K562 (cell line): Measurements from ENCODE around the gene ARL5C. TPM values are rescaled to one million over a fixed set of nuclear protein-coding genes. Genes with fewer than 3 reads are reported as not detected.

Experiments used
- ATAC-seq: fragments of 200-7000 bp; cut with Tn5 transposase; 3 replicates; pipeline ENCODE4 v1.9.1; 2020; ENCODE audit warnings: moderate library complexity
- BruUV-seq: library from RNA; stranded (reverse); fragments of 400-500 nt; replicated peaks from 2 replicates; lab custom pipeline; 2021; lab: Mats Ljungman, UMichigan
- CTCF ChIA-PET: fragments of 300-600 bp; formaldehyde crosslinking; extraction: SDS; loops from one replicate; lab custom pipeline; 2021; ENCODE audit warnings: low intra/inter-chr PET ratio; lab: Yijun Ruan, JAX
- POLR2A ChIA-PET: fragments of 300-600, 350-650 bp; sonication (Branson Sonifier 250); formaldehyde crosslinking; extraction: SDS; loops from one replicate; lab custom pipeline; 2021; ENCODE audit warnings: antibody characterized with exemption, inconsistent platforms; lab: Yijun Ruan, JAX
- DNase-seq, 4 experiments: peaks; one replicate each; pipeline versions ENCODE4 v3.0.0 to v3.0.0-alpha.2; 2011 to 2018; ENCODE audit warnings: low spot score in 3 of 4, mixed read lengths in 3 of 4; ENCODE audit errors: extremely low read depth in 1 of 4
- FAIRE-seq: peaks from 2 replicates; lab custom pipeline; 2011; peaks lifted over from hg19 to GRCh38; lab: Jason Lieb, UNC
- H2AFZ ChIP-seq: 2 replicates; pipeline ENCODE4 v1.6.0; 2011; ENCODE audit warnings: low read depth, low read length, control low read depth, inconsistent platforms
- H3K27ac ChIP-seq: fragments of 200-600 bp; 3 replicates; pipeline ENCODE4 v1.8.0; 2011; ENCODE audit warnings: low read depth, mild to moderate bottlenecking, control low read depth, inconsistent platforms, low read length, moderate library complexity, mixed read lengths; ENCODE audit errors: extremely low read depth
- H3K27me3 ChIP-seq, 2 experiments: fragments of 300-600 bp in 1 of 2; 2 replicates in 1 of 2; 3 replicates in 1 of 2; pipeline versions ENCODE4 v1.6.0 to v1.8.0; 2011; ENCODE audit warnings: inconsistent platforms in 2 of 2, low read length in 2 of 2, mild to moderate bottlenecking in 1 of 2, mixed read lengths in 1 of 2, moderate library complexity in 1 of 2; ENCODE audit not compliant: control insufficient read depth in 2 of 2, insufficient read depth in 2 of 2
- H3K36me3 ChIP-seq: fragments of 300-600 bp; 3 replicates; pipeline ENCODE4 v1.8.0; 2011; ENCODE audit warnings: mild to moderate bottlenecking, low read length, inconsistent platforms; ENCODE audit not compliant: control insufficient read depth, insufficient read depth
- H3K4me1 ChIP-seq, 2 experiments: fragments of 200-600 bp in 1 of 2; replicated peaks in 1 of 2; 2 replicates in 1 of 2; 3 replicates in 1 of 2; pipeline versions ENCODE4 v1.5.1 to v1.8.0; 2011; ENCODE audit warnings: inconsistent platforms in 2 of 2, low read length in 2 of 2, mild to moderate bottlenecking in 1 of 2, mixed read lengths in 1 of 2, moderate library complexity in 1 of 2; ENCODE audit not compliant: control insufficient read depth in 2 of 2, insufficient read depth in 2 of 2
- H3K4me2 ChIP-seq: 2 replicates; pipeline ENCODE4 v1.6.1; 2011; ENCODE audit warnings: low read length, control low read depth, inconsistent platforms, mixed read lengths; ENCODE audit not compliant: insufficient read depth
- H3K4me3 ChIP-seq: fragments of 200-600 bp; sonication (generic), shearing (Covaris generic); 2 replicates; pipeline ENCODE4 v1.5.1; 2016; ENCODE audit warnings: control low read depth, inconsistent platforms
- H3K79me2 ChIP-seq: fragments of 200-600 bp; 3 replicates; pipeline ENCODE4 v1.8.0; 2011; ENCODE audit warnings: low read length, inconsistent platforms; ENCODE audit not compliant: control insufficient read depth, insufficient read depth
- H3K9ac ChIP-seq, 2 experiments: 2 replicates each; pipeline versions ENCODE4 v1.6.0 to v1.6.1; 2011; ENCODE audit warnings: low read depth in 2 of 2, low read length in 2 of 2, control low read depth in 1 of 2, inconsistent platforms in 1 of 2, mild to moderate bottlenecking in 1 of 2, mixed read lengths in 1 of 2; ENCODE audit not compliant: insufficient read depth in 1 of 2
- H3K9me1 ChIP-seq: one replicate; pipeline ENCODE4 v1.6.0; 2011; ENCODE audit warnings: inconsistent platforms, mild to moderate bottlenecking, low read length, moderate library complexity; ENCODE audit not compliant: control insufficient read depth, insufficient read depth
- H3K9me3 ChIP-seq: replicated peaks from 2 replicates; pipeline ENCODE4 v1.5.1; 2011; ENCODE audit warnings: low read depth, low read length, inconsistent platforms; ENCODE audit not compliant: control insufficient read depth, insufficient read depth
- H4K20me1 ChIP-seq: replicated peaks from 2 replicates; pipeline ENCODE4 v1.6.1; 2011; ENCODE audit warnings: low read length, inconsistent platforms, mixed read lengths; ENCODE audit not compliant: control insufficient read depth, insufficient read depth
- ARID3A ChIP-seq: IDR thresholded peaks from 2 replicates; pipeline ENCODE4 v1.6.1; 2012; ENCODE audit warnings: low read depth, low read length, improper control_type of control experiment, borderline replicate concordance
- ASH1L ChIP-seq: fragments of 450-650 bp; IDR thresholded peaks from 2 replicates; pipeline ENCODE4 v1.6.1; 2018; ENCODE audit warnings: borderline replicate concordance, mild to moderate bottlenecking, low read depth; ENCODE audit not compliant: partially characterized antibody
- CHD4 ChIP-seq: fragments of 200-600 bp; sonication (generic); IDR thresholded peaks from 3 replicates; pipeline ENCODE4 v1.6.1; 2012; ENCODE audit warnings: low read depth, mild to moderate bottlenecking, mixed read lengths, low read length, inconsistent platforms; ENCODE audit not compliant: insufficient read depth, insufficient replicate concordance, poor library complexity, severe bottlenecking
- KAT7 ChIP-seq: sonication (generic); formaldehyde crosslinking; IDR thresholded peaks from 2 replicates; pipeline ENCODE4 v1.8.0; 2022; ENCODE audit warnings: missing genetic modification reagents, mild to moderate bottlenecking, borderline replicate concordance
- MAFF ChIP-seq: IDR thresholded peaks from 2 replicates; pipeline ENCODE4 v1.6.1; 2012; ENCODE audit warnings: low read length, improper control_type of control experiment
- MTA1 ChIP-seq: fragments of 450-650 bp; IDR thresholded peaks from 2 replicates; pipeline ENCODE4 v1.6.1; 2017; ENCODE audit warnings: borderline replicate concordance
- NR2C1 ChIP-seq, 2 experiments: fragments of 450-650 bp; IDR thresholded peaks; 2 replicates each; pipeline ENCODE4 v1.6.1; 2017; ENCODE audit warnings: mild to moderate bottlenecking in 2 of 2, antibody characterized with exemption in 1 of 2, inconsistent platforms in 1 of 2, missing compliant biosample characterization in 1 of 2, missing genetic modification characterization in 1 of 2
- NUFIP1 ChIP-seq: fragments of 450-650 bp; IDR thresholded peaks from 2 replicates; pipeline ENCODE4 v1.6.1; 2018; ENCODE audit not compliant: partially characterized antibody
- RAD51 ChIP-seq: fragments of 450-650 bp; IDR thresholded peaks from 2 replicates; pipeline ENCODE4 v1.7.1; 2016; ENCODE audit warnings: low read depth, mild to moderate bottlenecking, borderline replicate concordance
- RBM14 ChIP-seq: fragments of 200-400 bp; formaldehyde crosslinking; IDR thresholded peaks from 2 replicates; pipeline ENCODE4 v1.6.1; 2018; ENCODE audit warnings: low read depth, mild to moderate bottlenecking, low read length, moderate library complexity, borderline replicate concordance; ENCODE audit not compliant: insufficient read depth
- TOE1 ChIP-seq, 2 experiments: fragments of 450-650 bp in 1 of 2; sonication (generic) in 1 of 2; formaldehyde crosslinking in 1 of 2; IDR thresholded peaks; 2 replicates each; pipeline versions ENCODE4 v1.7.1 to v1.8.0; 2016 to 2022; ENCODE audit warnings: borderline replicate concordance in 2 of 2, mild to moderate bottlenecking in 2 of 2, antibody characterized with exemption in 1 of 2, inconsistent platforms in 1 of 2, low read depth in 1 of 2, missing genetic modification reagents in 1 of 2, moderate library complexity in 1 of 2
- ZBTB2 ChIP-seq: fragments of 450-650 bp; IDR thresholded peaks from 2 replicates; pipeline ENCODE4 v1.6.1; 2016; ENCODE audit warnings: antibody characterized with exemption
- WGBS: fragments of 100-300 bp; shearing (Covaris generic); methylation state at CpG from one replicate; pipeline ENCODE4 v1.1.6; 2016; ENCODE audit warnings: low coverage, mixed read lengths; ENCODE audit not compliant: insufficient coverage; ENCODE audit errors: missing lambda C conversion rate; 5-methylcytosine and 5-hydroxymethylcytosine counted together
- in situ Hi-C: fragments of 300-500 bp; cut with MboI; formaldehyde crosslinking; loops from 4 replicates; pipeline ENCODE4 v1.15.0; 2018; ENCODE audit warnings: inconsistent platforms, mixed read lengths
- intact Hi-C: fragments of 100-400 bp; cut with micrococcal nuclease; formaldehyde crosslinking; loops from 2 replicates; pipeline ENCODE4 v1.14.2; 2022
- polyA plus RNA-seq, 8 experiments: library from polyadenylated mRNA; depleted of rRNA in 4 of 8; stranded (reverse) in 5 of 8; unstranded in 3 of 8; fragments of >200 nt; fragmentation: Nextera tagmentation in 2 of 8; fragmentation: Illumina TruSeq in 1 of 8; extraction: Ambion mirVana in 2 of 8; extraction: Trizol in 1 of 8; gene quantifications; 2 replicates each; pipeline versions ENCODE4 v1.2.1 to v1.2.3, GENCODE V29; 2011 to 2014; ENCODE audit warnings: inconsistent platforms in 1 of 8, missing spikeins in 1 of 8
- total RNA-seq, 7 experiments: library from RNA; depleted of rRNA in 6 of 7; stranded (reverse); fragments of >200 nt in 6 of 7; fragmentation: Illumina TruSeq in 2 of 7; extraction: Trizol in 2 of 7; gene quantifications; 2 replicates each; pipeline versions ENCODE4 v1.2.1 to v1.2.3, GENCODE V29; 2011 to 2021; ENCODE audit warnings: low replicate concordance in 1 of 7
- TF ChIP-seq, protein P1 (sequence below): fragments of 250-450 bp; sonication (Bioruptor Pico); IDR thresholded peaks from 2 replicates; pipeline ENCODE4 v1.4.0; 2020; ENCODE audit warnings: mild to moderate bottlenecking, moderate library complexity, borderline replicate concordance

The ARL5C gene
- total and polyA plus RNA-seq, 9 of the 15 experiments (the other 6 are each of a cell fraction or from before 2014, with no cell fraction given) = not detected

DNA sequence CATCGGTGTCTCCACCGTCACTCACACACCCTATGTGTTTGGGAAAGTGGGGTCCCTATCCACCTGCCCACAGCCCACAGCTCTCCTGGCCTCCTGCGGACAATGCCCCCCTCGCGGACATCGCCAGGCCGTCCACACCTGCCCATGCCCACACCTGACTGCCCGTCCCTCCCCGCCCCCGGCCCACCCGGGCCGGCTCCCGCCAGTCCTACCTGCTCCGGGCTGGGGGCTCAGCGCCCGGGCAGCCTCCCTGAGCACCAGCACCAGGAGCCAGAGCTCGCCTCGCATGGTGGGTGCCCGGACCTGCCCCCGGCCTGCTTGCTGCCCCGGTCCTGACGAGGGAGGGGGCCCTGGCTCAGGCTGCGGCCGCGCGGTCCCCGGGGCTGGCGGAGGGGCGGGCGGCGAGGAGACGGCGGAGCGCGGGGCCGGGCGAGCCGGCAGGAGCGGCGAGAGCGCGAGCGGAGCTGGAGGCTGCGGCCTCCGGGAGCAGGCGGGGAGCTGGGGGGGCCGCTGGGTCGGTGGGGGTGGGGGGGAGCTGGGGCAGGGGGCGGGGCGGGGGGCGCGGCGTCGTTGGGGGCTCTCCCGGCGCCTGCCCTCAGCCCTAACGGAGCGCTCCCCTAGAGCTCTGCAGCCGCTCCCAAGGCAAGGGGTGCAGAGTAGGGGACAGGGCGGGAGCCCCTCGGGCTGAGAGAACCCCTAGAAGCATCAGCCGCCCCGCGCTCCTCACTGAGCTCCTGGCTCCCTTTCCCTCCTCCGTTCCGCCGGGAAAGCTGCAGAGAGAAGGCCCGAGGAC lies 14.6 kb downstream of the ARL5C start, which contains the start of gene PLXDC1:
TSS of gene PLXDC1 (minus strand) at position 488 of the 793 bp plus-strand sequence. CDS start at position 288, 200 bp downstream.
- Histone ChIP-seq H3K9me3 (no peaks in the 10 kb centered on the region), H4K20me1 (peaks cover 4% of the 10 kb centered on the region; the same call in 1 of the 2 replicates), H3K27ac (no peak within 1 kb of the TSS), H3K9me1 (no peaks in the 10 kb centered on the region), H3K27me3 (peaks cover 7 to 24% of the 10 kb centered on the region in 2 experiments; a peak in 4 of 5 replicates), H3K4me1 (peaks cover 8 to 27% of the 10 kb centered on the region in 2 experiments; a peak in 2 of 5 replicates), H3K4me2 (peak within 1 kb of the TSS; percentile 100), H2AFZ (peak within 1 kb of the TSS; percentile 66; the same call in 1 of the 2 replicates), H3K9ac (peak within 1 kb of the TSS in 1 of 2 experiments; percentile 56; a peak in 1 of 4 replicates), H3K4me3 (peak within 1 kb of the TSS; percentile 90; the same call in 1 of the 2 replicates), H3K79me2 (no peaks in the 10 kb centered on the region), H3K36me3 (no peaks in the 10 kb centered on the region)
- FAIRE-seq = no peak
- in situ Hi-C loops = no loop called here
- peak in 1 of 4 experiments; percentile 31 for DNase-seq
- BruUV-seq = no TSS peak
- 31% methylated on average over 18 of the region's 68 CpGs for WGBS
- intact Hi-C loops = loop anchor here (5.0 to 10.0 kb wide), 4 partner anchors 84 to 397 kb away; partner anchors contain the start of gene PSMB3
- POLR2A ChIA-PET = interaction anchor here (0.5 to 1.6 kb wide), 3 partner anchors 13 to 398 kb away, joined by 3 to 4 read pairs (median 3); no protein-coding TSS in a partner anchor
- CTCF ChIA-PET = interaction anchor here (2.0 to 2.9 kb wide), 2 partner anchors 81 to 167 kb away, joined by 11 to 43 read pairs; no protein-coding TSS in a partner anchor
- ATAC-seq = no peak
- TF ChIP-seq CHD4 (no peak), RBM14 (no peak), MAFF (no peak), RAD51 (no peak), MTA1 (no peak), KAT7 (CRISPR knock-in tag) (no peak), NR2C1 (IDR thresholded peaks at IDR 0.05) (no peak), NR2C1 (tag; IDR thresholded peaks at IDR 0.05) (no peak), TOE1 (IDR thresholded peaks at IDR 0.05; ENCODE audit: borderline replicate concordance) (no peak), TOE1 (CRISPR knock-in tag; IDR thresholded peaks at IDR 0.05; ENCODE audit: borderline replicate concordance, low read depth) (no peak), ZBTB2 (no peak), ARID3A (no peak), ASH1L (no peak), NUFIP1 (no peak)
- TF ChIP-seq, protein P1, sequence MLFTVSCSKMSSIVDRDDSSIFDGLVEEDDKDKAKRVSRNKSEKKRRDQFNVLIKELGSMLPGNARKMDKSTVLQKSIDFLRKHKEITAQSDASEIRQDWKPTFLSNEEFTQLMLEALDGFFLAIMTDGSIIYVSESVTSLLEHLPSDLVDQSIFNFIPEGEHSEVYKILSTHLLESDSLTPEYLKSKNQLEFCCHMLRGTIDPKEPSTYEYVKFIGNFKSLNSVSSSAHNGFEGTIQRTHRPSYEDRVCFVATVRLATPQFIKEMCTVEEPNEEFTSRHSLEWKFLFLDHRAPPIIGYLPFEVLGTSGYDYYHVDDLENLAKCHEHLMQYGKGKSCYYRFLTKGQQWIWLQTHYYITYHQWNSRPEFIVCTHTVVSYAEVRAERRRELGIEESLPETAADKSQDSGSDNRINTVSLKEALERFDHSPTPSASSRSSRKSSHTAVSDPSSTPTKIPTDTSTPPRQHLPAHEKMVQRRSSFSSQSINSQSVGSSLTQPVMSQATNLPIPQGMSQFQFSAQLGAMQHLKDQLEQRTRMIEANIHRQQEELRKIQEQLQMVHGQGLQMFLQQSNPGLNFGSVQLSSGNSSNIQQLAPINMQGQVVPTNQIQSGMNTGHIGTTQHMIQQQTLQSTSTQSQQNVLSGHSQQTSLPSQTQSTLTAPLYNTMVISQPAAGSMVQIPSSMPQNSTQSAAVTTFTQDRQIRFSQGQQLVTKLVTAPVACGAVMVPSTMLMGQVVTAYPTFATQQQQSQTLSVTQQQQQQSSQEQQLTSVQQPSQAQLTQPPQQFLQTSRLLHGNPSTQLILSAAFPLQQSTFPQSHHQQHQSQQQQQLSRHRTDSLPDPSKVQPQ (CRISPR knock-in tag) = no peak
